ENCODE measurements around the gene MKS1. TPM values are rescaled to one million over a fixed set of nuclear protein-coding genes. Genes with fewer than 3 reads are reported as not detected.

The MKS1 gene
- total and polyA plus RNA-seq, 2 of the 8 experiments (the other 6 are each of a cell fraction or from before 2014, with no cell fraction given) = 12.0 to 21.7 TPM

- Histone ChIP-seq H3K4me1 (replicated peaks in 1 of 4; ENCODE audit: control insufficient read depth in 3 of 4, insufficient read depth in 4 of 4, low read length in 3 of 4) (peaks cover 0 to 7% (median 2%) of the 10 kb centered on the region in 4 experiments; a peak in 4 of 7 replicates), H3K27ac (ENCODE audit: low read depth, low read length) (no peak overlapping the region), H2BK120ac (replicated peaks; ENCODE audit: low read depth, low read length) (no peak overlapping the region), H2BK5ac (ENCODE audit: low read depth, low read length) (no peak overlapping the region), H3K9me3 (ENCODE audit: insufficient read depth in 2 of 2, low read depth in 1 of 2, low read length in 1 of 2) (no peaks in the 10 kb centered on the region), H3K14ac (ENCODE audit: insufficient read length) (no peak overlapping the region), H3K36me3 (ENCODE audit: control insufficient read depth in 2 of 4, insufficient read depth in 4 of 4, low read length in 3 of 4) (no peaks in the 10 kb centered on the region), H2AFZ (ENCODE audit: low read length) (no peak overlapping the region), H3K79me1 (ENCODE audit: low read depth, low read length) (no peaks in the 10 kb centered on the region), H2BK20ac (ENCODE audit: low read length) (no peak overlapping the region), H3K4ac (replicated peaks; ENCODE audit: insufficient read length, low read depth, low read length) (no peak overlapping the region), H3K4me3 (ENCODE audit: extremely low read depth in 1 of 4, insufficient read depth in 2 of 4, low read depth in 3 of 4, low read length in 4 of 4) (no peak overlapping the region), H2BK15ac (ENCODE audit: low read length) (no peak overlapping the region), H3K23ac (ENCODE audit: insufficient read length) (no peak overlapping the region), H2AK5ac (ENCODE audit: low read depth, low read length) (no peak overlapping the region), H3K9ac (replicated peaks in 1 of 4; ENCODE audit: extremely low read depth in 1 of 4, low read depth in 3 of 4, low read length in 3 of 4) (no peak overlapping the region), H4K5ac (ENCODE audit: insufficient read length, low read depth, low read length) (no peak overlapping the region), H3K79me2 (ENCODE audit: control insufficient read depth in 1 of 2, insufficient read depth in 2 of 2, low read length in 2 of 2) (no peaks in the 10 kb centered on the region), H4K20me1 (replicated peaks in 1 of 2; ENCODE audit: control insufficient read depth in 1 of 2, insufficient read depth in 2 of 2, low read length in 2 of 2) (no peaks in the 10 kb centered on the region), H3K18ac (ENCODE audit: extremely low read depth, low read length) (no peak overlapping the region), H3K56ac (replicated peaks; ENCODE audit: insufficient read length, low read depth, low read length) (no peak overlapping the region), H4K91ac (replicated peaks; ENCODE audit: insufficient read length, low read length) (no peak overlapping the region), H3K4me2 (ENCODE audit: insufficient read depth in 1 of 2, low read depth in 2 of 2, low read length in 2 of 2) (no peak overlapping the region), H3K27me3 (replicated peaks in 1 of 4; ENCODE audit: control insufficient read depth in 3 of 4, extremely low read depth in 1 of 4, insufficient read depth in 3 of 4, low read length in 3 of 4) (no peaks in the 10 kb centered on the region), H3K23me2 (ENCODE audit: low read depth, low read length) (no peaks in the 10 kb centered on the region; the same call in 1 of the 2 replicates), H2BK12ac (ENCODE audit: low read depth, low read length) (no peak overlapping the region), H4K8ac (ENCODE audit: extremely low read depth, insufficient read depth, low read length) (no peak overlapping the region)
- CTCF ChIA-PET (ENCODE audit: partially characterized antibody) = interaction anchor here (0.6 to 3.0 kb wide), 3 partner anchors 13 to 252 kb away, joined by 3 to 14 read pairs (median 3); no protein-coding TSS in a partner anchor
- TF ChIP-seq ATF3 (IDR thresholded peaks at IDR 0.05; ENCODE audit: insufficient read depth, low read depth, low read length) (no peak), BACH1 (IDR thresholded peaks at IDR 0.05; ENCODE audit: low read length) (no peak)
- no peak for FAIRE-seq
- 84% methylated on average over 6 of the region's 6 CpGs; no CpG with 5 or more reads in 1 of the 2 experiments for WGBS, 2 experiments (ENCODE audit: extremely low coverage in 1 of 2, insufficient coverage in 1 of 2, insufficient read length in 1 of 2, insufficient replicate concordance in 2 of 2, low coverage in 1 of 2, low lambda C conversion rate in 2 of 2, missing lambda C conversion rate in 1 of 2)
- DNase-seq (ENCODE audit: low read depth in 1 of 2, low spot score in 2 of 2) = no peak
- POLR2A ChIA-PET (ENCODE audit: partially characterized antibody) = no interaction called here
Measured at GRCh38 chr17:58187063-58187462, 32.0 kb downstream of the MKS1 start.

All from H1 (cell line).